ENCODE data around the gene PEX14.
"Not testable (repeated sequence)": the region's sequence is repeated elsewhere in the genome, so short reads cannot be mapped to it uniquely, and the experiment has no call there.

The PEX14 gene

DNA sequence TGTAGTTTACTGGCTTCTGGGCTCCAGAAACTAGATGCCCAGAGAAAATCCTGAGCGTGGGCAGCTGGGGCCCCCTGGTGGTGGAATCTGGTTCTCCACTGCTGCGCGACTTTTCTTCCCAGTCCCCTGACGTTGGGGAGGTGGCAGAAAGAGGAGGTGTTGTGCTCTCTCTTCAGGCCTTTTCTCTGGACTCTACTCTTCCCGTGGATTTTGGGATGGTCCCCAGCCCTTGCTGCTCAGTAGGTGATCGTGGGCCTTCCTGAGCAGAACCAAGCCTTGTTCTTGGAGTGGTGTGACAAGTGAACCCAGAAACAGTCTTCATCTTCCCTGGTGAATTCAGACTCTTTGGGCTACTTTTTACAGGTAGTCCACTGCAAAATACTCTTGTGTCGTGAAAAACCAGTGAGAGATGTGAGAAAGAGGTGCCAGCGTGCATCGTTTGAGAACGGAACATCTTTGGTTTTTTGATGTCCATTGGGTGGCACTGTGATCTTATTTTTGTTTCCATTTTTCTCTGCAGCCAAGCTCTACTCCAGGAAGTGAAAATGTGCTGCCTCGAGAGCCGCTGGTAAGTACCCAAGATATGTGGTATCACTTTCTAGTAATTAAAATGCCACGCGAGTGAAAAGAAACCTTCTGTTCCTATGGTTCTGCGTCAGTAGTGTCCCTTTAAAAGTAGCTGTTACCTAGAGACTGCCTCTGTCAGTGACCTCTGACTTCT, 20.2 kb downstream of the PEX14 start:
- DNase-seq (ENCODE audit: low read depth, low spot score) = peak; percentile 63

DNA sequence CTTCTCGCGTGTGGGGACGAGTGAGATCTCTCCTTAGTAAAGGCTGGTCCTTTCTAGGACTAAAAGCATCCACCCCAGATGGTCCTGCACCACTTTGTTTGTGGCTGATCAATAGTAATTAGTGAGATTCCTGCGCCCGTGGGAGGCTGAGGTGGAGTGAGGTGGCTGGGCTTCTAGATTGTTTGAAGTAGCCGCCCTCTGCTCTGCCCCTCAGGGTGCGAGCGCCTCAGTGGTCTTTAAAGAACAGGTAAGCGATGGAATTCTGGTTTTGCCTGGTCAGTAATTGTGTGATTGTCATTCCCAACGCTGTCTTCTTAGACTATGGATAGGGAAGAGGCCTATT, 20.7 kb downstream of the PEX14 start:
- DNase-seq (ENCODE audit: low read depth, low spot score) = no peak

DNA sequence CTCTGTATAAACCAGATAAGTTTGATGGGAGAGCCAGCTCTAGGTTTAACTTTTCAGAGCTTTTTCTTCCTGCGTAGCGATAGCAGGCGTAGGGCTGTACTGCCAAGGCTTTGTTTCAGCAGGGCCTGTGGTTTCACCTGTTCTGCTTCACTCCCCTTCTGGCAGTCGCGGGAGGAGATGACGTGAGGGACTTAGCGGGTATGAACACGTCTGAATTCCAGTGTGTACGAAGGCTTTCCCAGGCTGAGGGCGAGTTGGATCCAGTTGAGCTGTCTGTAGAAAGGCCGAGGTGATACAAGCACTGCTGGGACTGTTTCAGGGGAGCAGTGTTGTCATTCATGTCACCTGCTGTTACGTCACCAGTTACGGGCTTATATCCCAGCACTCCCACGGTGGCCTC, 21.2 kb downstream of the PEX14 start:
- no peak for DNase-seq (ENCODE audit: low read depth, low spot score)

DNA sequence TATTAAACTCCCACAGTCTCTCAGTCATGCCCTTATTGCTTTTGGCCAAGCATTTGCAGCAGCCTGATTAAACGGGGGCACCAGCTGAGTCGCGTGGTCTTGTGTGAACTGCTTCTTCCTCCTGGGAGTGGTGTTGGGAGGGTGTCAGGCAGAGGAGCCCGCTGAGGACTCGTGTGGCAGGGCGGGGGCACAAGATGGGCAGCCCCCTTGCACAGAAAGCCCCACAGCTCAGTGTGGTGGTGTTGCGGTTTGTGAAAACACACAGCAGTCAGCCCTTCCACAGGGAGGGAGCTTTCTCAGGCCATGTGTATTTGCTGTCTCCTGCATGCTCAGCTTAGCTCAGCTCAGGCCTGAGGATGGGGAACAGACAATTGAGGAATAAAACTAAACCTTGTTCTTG, 22.4 kb downstream of the PEX14 start:
- no peak for DNase-seq (ENCODE audit: low read depth, low spot score)

DNA sequence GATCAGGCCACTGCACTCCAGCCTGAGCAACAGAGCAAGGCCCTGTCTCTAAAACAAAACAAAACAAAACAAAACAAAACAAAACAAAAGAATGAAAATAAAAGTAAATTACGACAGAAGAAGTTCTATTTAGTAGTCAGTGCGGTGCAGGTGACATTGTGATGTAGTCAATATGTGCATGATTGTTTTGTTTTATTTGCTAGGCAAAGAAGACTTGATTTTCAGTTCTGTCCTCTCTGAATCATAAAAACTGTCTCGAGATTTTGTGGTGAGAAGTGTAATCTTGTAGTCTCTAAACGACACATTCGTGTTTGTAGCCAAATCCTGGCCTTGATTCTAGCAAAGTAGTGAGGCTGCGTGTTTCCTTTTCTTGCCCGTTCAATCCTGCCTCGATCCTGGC, 23.5 kb downstream of the PEX14 start:
- DNase-seq (ENCODE audit: low read depth, low spot score) = no peak

DNA sequence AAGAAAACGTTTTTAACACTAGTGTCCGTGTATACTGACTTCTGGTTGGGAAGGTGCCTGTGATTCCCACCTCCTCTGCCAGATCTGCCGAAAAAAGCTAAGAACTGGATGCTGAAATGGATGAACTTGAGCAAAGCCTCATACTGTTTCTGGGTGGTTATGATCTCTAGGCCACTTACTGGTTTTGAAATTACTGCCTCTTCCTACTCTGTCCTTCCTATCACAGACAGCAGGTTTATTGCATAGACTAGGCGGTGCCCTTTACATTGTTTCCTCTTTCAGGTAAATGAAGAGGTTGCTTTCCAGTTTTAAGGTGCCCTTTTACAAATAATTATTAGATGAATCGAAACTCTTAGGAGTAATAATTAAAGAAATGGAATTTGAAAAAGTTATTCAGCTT, 27.5 kb downstream of the PEX14 start:
- DNase-seq (ENCODE audit: low read depth, low spot score) = no peak

DNA sequence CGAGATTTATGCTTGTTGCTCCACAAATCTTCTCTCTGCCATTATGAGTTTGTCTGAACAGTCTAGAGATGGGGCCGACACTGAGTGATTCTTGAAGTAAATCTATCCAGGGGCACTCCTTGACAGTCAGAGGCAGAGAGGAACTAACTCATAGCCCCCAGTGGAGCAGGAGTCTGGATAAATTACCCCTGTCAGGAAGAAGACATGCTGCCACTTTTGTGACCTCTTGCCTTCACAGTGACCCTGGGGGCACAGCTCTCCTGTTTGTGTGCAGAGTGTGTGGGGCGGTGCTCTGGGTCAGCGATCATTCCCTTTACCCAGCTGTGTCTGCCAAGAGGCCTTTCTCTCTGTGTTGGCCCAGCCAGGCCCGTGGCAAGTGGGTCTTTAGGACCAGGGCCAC, 29.5 kb downstream of the PEX14 start:
- DNase-seq (ENCODE audit: low read depth, low spot score) = no peak

DNA sequence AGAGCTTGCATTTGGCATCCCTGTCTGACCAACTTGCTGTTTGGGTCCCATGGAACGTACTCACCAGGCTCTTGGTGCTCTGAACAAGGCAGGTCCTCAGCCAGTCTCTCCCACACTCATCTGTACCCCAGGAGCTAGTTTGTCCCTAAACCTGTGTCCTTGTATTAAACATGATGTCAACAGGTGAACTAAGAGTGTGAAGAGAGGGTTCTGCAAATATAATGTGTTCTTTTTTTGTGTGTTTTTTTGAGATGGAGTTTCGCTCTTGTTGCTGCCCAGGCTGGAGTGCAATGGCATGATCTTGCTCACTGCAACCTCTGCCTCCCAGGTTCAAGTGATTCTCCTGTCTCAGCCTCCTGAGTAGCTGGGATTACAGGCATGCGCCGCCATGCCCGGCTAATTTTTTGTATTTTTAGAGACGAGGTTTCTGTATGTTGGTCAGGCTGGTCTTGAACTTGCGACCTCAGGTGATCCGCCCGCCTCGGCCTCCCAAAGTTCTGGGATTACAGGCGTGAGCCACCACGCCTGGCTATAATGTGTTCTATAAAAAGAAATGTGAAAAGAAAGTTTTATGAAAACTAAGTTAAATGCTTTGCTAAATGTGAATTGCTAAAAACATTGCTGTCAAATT, 31.4 kb downstream of the PEX14 start:
- DNase-seq (ENCODE audit: low read depth, low spot score) = not testable (repeated sequence)

DNA sequence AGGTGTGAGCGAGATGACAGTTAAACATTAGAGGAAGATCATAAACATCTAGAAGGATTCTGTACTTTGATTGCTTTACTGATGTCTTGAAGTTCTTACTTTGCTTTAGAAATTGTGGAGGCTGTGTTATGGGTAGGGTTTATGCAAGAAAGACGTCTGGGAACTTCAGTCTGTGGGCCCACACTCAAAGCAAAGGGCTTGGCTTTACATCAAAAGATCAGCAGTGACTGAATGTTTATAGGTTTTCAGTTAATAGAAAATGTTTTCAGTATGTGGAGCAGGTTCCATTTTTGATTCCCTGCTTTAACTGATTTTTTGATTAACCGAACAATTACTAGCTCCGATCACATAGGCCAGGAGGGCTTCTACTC, 31.9 kb downstream of the PEX14 start:
- DNase-seq (ENCODE audit: low read depth, low spot score) = no peak

DNA sequence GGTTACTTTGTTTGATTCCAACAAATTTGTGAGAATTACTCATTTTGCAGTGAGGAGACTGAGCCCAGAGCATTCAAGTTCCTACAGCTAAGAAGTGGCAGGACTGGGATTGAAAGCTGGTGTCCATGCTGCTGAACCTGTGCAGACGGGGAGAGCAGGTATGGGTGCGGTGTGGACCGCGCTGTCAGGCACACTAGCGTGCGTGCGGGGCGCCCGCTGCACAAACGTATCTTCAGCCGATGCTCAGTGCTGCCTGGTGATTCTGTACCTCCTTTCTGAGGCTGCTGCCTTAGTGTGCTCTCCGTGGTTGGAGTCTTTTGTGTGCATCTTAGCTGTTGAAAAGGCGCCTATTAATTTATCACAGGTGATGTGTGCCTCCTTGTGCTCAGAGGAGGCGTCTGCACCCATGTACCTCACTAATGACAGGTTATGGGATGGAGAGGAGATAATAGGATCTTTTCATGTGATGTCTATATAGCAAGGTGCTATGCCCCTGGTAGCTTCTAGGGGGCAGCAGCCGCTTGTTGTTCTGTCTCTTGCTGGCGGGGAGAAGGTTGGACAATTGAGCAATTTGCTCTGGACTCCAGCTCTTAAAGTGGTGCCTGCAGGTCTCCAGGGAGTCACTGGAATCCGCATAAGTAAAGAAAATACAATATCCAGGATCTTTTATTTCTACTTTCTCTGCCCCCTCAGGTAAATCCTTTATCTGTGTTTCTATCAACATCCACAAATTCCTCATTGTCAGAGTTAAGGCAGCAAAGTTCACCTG, 32.5 kb downstream of the PEX14 start:
- DNase-seq (ENCODE audit: low read depth, low spot score) = no peak

DNA sequence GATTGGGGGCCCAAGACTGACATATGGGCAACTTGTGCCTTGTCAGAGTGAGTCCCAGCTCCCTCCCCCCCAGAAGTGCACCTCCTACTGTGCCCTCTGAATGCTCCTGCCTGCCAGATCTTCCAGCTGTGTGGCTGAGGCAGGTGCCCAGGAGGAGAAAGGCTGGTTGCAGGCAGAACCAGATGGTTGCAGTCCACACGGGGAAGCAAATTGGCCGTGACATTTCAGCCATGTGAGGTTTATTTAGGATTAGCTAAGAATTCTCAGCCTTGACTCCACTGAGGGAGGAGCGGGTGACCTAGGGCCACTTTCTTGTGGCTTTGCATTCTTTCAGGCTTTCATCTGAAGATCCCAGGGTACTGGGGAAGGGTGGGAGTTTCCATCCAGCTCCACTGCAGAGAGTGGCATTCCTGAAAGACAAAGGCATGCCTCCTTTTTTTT, 33.8 kb downstream of the PEX14 start:
- DNase-seq (ENCODE audit: low read depth, low spot score) = no peak

DNA sequence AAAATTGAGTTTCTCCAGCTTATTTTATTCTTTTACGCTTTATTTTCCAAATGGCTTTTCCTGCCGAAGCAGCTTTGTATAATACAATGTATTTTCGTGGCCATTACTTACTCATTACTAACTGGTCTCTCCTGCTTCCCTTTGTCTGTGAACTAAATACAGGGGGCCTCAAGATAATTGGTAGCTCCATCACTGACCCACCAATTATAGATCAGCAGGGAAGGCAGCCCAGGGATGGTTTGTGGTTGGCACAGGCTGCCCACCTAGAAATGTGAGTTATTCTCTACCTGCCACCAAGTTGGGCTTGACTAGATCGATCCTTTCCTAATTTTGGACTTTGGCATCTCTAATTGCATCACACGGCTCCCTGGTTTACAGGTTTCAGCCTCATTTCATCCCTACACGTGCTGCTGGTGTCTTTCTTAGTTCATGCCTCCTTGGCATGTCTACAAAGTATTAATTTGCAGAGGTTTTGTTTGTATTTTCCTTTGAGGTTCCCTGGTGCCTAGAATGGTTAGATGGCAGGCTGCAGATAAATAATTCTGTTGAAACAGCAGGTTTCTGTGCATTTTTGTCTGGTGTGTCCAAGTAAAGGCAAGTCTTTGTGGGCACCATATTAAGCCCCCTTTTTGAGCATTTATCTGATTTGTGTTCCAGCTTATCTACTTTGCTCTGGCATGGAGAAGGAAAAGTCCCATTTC, 35.2 kb downstream of the PEX14 start:
- DNase-seq (ENCODE audit: low read depth, low spot score) = no peak

DNA sequence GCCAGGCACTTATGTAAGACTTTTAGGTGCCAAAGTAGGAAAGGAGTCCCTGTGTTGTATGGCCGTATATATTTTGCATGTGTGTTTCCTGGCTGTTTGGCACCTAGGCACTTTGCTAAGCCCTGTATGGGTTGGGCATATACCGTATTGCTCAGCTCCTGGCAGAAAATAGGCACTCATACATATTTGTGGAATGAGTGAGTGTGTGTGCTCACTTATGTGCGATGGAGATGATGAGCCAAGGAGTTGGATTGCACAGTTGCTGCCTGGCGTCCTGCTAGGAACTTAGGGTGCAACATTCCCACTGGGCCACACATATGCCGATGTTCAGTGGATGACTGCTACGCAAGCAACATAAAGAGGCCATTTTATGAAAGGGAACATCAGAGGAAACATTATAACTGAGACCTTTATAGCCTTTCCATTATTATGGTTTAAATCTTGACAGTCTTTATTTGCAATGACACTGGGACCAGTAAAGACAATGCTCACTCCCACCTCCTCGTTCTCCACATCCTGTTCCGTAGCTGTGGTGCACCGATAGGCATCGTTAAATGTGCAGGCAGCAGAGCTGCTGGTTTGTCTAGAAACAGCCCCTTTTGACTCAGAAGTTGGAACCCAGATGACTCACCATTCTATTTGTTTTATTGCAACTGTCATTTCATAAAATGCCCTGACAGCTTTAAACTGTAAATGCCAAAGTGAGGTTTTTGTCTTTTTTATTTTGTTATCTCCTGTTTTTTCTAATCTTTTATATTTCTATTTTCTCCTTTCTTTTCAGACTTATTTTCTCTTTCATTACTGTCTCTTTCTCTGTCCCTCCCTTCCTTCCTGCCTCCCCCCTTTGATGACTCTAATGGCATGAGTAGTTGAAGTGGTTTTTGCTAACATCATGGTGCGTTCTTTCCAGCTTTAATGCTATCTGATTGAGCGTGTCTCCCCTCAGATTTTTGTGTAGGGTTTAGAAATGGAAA, 36.1 kb downstream of the PEX14 start:
- DNase-seq (ENCODE audit: low read depth, low spot score) = peak; percentile 63

DNA sequence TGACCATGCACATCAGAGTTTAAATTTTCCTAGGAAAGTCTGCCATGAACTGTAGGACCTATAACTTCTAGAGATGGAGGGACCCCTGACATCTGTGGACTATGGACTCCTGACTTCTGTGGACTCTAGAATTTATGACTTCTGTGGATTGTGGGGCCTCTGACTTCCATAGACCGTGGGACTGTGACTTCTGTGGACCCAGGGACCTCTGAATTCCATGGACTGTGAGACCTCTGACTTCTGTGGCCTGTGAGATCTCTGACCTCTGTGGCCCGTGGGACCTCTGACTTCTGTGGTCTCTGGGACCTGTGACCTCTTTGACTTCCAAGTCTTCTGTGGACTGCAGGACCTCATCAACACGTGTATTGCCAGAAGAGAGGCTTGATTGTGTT, 36.7 kb downstream of the PEX14 start:
- DNase-seq (ENCODE audit: low read depth, low spot score) = no peak

DNA sequence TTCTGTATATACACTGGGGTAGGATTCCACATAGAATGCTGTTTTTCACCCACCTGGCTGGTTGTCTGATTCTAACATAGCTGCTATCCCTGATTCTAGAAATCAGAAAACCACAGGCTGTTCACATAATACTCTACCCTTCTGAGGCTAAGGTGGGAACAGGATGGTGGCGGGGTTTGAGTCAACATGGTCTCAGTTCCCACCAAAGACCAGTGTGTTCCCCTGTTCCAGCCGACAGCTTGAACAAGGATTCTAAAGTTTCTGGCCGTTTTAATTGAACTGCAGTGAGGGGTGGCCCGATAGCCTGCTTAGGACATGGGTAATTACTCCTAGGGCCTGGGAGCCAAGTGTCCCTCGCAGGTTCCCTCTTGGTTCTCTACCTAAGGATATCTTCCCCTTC, 38.4 kb downstream of the PEX14 start:
- no peak for DNase-seq (ENCODE audit: low read depth, low spot score)

DNA sequence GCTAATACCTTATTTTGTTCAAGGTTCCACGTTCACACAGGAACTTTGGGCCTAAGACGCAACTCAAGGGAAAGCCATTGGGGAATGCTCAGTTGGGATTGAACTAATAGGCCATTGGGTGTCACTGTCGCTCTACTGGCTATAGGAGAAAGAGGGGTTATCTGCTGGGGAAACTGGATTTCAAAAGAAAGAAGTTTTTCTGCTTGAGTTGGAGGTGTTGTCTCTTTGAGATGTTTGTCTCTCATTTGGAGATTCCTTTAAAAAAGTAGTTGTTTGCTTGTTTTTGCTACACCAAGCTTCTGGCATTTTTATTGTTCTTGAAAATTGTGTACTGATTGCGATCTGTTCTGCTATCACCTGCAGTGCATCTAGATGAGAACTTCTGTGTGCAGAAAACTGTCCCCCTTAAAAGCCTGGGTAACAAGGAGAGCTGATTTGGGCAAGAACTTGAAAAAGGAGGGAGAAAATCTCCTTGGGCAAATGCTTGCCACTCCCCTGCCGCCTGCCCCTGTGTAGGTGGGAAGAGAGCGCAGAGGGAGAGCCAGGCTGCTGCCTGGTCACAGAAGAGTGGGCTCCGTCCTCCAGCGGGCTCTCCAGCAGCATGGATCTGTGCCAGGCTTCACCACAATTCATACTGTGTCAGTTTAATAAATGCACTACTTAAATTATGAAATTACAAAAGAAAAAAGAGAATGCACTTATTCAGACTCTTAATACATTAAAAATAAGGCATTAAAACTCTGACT, 39.9 kb downstream of the PEX14 start:
- DNase-seq (ENCODE audit: low read depth, low spot score) = no peak

DNA sequence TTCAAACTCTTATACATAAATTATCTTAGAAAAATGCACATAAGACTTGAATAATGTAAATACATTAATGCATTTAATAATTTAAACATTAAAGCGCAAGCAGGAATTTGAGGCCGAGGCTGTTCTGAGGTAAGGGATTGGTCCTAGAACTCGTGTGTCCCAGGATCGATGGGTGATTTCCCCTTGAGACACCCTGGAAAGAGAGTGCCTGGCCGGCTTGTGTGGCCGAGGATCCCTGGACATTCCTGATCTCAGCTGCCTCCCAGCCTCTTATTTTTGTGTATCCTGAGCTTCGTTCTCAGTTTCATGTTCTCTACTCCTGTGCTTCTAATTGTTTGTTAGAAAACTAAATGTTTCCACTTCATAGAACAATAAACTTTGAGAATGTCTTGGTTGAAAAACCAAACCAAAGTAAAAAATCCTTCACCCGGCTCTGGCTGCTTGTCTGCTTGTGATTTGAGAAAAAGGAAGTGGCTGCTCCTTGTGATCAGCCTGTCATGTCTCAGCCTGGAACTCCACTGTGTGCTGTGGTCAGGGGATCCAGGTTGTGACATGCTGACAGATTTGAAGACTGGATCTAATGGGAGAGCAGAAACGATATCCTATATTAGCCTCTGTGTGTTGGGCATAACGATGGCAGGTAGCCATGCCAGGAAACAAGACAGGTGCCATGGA, 40.7 kb downstream of the PEX14 start:
- no peak for DNase-seq (ENCODE audit: low read depth, low spot score)

DNA sequence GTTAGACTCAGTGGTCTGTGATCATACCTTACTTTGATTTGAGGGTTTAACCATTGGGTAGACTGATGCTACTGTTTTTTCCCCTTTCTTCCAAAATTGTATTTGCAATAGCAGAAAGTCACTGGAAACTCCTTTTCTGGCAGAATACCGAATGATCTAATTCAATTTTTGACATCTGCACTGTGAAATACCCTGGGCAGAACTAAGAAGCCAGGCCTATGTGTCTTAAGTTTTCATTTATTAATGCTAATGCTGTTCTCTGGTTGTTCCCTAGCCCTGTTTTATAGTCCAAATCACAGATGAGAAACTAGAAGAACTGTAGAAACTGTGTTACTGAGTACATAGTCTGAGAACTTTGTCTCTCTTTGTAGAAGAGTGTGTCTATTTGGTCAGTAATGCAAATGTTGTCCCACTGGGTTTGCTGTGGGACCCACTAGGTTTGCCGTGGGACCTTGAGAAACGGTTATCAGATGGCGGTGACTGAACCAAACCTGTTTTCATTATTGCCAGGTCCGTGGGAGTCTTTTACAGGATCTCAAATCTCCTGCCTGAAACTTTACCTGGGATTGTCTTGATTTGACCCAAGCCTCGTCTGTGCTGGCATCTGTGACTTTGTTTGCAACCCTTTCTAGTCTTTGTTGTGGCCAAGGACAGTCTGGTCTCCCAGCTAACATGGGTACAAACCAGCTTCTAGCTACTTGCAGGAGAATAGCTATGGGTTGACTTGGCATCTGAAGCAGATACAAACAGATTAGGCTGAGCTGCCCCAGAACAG, 41.4 kb downstream of the PEX14 start:
- DNase-seq (ENCODE audit: low read depth, low spot score) = no peak

All from activated naive CD8-positive, alpha-beta T cell treated with anti-CD3 and anti-CD28 coated beads, Interleukin-2, amount 50 U/mL, for 16 hours (primary cell).